SJCRH30 (cell line): ENCODE measurements around the gene HCFC1. TPM values are rescaled to one million over a fixed set of nuclear protein-coding genes. Genes with fewer than 3 reads are reported as not detected.
"Not testable (repeated sequence)": the region's sequence is repeated elsewhere in the genome, so short reads cannot be mapped to it uniquely, and the experiment has no call there.

Source experiments
- DNase-seq, 2 experiments: peaks; one replicate each; pipeline ENCODE4 v3.0.0-alpha.2; 2015 to 2020
- H3K27ac ChIP-seq: fragments of 250-450 bp; sonication (Bioruptor Pico); 2 replicates; pipeline ENCODE4 v1.5.1; 2020; ENCODE audit warnings: mild to moderate bottlenecking, moderate library complexity
- H3K27me3 ChIP-seq: fragments of 250-450 bp; sonication (Bioruptor Pico); 2 replicates; pipeline ENCODE4 v1.5.1; 2020; ENCODE audit warnings: mild to moderate bottlenecking, moderate library complexity
- H3K36me3 ChIP-seq: fragments of 250-450 bp; sonication (Bioruptor Pico); 2 replicates; pipeline ENCODE4 v1.5.1; 2020; ENCODE audit warnings: mild to moderate bottlenecking, moderate library complexity
- H3K4me1 ChIP-seq: fragments of 250-450 bp; sonication (Bioruptor Pico); 2 replicates; pipeline ENCODE4 v1.5.1; 2020; ENCODE audit warnings: mild to moderate bottlenecking, moderate library complexity
- H3K4me3 ChIP-seq: fragments of 250-450 bp; sonication (Bioruptor Pico); 2 replicates; pipeline ENCODE4 v1.5.1; 2020; ENCODE audit warnings: mild to moderate bottlenecking, moderate library complexity
- H3K9me3 ChIP-seq: fragments of 250-450 bp; sonication (Bioruptor Pico); replicated peaks from 2 replicates; pipeline ENCODE4 v1.5.1; 2020; ENCODE audit warnings: mild to moderate bottlenecking, moderate library complexity
- total RNA-seq: library from RNA; depleted of rRNA; stranded (reverse); fragments of >200 nt; shearing (Covaris generic); gene quantifications from 2 replicates; pipeline ENCODE4 v1.2.3, GENCODE V29; 2014

Gene HCFC1
- total RNA-seq, 1 experiment from 2014 or later = 55.6 TPM

DNA sequence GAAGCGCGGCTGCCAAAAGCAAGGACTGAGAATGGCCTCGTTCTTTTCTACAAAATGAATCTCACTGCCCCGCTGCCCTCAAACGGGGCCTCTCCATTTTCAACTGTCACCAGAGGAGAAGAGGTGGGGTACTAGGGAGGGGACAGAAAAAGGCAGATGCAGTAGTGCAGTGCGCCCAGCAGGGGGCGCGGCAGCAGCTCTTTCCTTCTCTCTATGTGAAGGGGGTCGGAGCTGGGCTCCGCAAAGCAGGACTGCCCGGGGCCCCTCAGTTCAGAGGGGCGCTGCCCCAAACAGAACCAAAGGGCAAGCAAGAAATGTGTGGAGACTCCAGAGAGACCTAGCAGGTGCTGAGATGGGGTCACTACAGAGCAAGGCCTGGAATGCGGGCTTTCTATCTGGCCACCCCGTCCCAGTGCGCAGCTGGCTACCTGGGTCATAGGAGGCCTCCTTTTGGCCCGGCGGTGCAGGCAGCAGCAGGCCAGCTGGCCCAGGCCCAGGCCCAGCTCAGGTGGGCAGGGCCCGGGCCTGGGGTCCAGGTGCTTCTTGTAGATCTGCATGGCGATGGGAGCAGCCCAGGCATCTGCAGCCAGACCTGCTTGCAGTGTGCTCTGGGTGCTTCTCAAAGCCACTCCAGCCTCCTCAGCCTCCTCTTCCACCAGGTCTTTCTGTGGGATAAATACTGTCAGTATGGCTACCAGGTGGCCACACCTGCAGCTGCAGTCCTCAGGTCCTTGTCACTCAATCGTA, 42.2 kb upstream of the HCFC1 start:
- Histone ChIP-seq H3K27me3 (no peaks in the 10 kb centered on the region), H3K27ac (no peak overlapping the region), H3K36me3 (no peaks in the 10 kb centered on the region), H3K4me3 (no peak overlapping the region), H3K9me3 (no peaks in the 10 kb centered on the region), H3K4me1 (no peaks in the 10 kb centered on the region)
- DNase-seq = peak; percentile 28 to 56

DNA sequence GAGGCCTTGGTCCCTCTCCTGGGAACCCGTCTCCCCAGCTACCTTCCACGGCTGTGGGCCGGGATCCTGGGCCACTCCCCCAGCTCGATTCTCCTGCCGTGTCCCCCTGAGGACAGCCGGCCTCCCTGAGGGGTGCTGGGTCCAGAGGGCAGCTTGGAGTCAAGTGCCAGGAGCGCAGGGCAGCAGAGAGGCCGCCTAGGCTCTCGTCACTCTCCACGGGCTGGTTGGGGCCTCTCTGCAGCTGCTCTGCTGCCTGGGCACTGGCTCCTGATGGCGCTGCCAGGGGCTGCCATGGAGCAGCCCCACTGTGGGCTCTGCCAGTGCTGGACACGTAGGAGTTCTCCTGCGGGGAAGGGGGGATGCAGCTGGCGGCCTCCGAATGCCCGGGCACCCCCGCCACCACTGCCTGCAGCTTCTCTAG, 41.4 kb upstream of the HCFC1 start:
- Histone ChIP-seq H3K27me3 (no peaks in the 10 kb centered on the region), H3K9me3 (no peaks in the 10 kb centered on the region), H3K4me3 (no peak overlapping the region), H3K27ac (no peak overlapping the region), H3K36me3 (no peaks in the 10 kb centered on the region), H3K4me1 (no peaks in the 10 kb centered on the region)
- no peak for DNase-seq

DNA sequence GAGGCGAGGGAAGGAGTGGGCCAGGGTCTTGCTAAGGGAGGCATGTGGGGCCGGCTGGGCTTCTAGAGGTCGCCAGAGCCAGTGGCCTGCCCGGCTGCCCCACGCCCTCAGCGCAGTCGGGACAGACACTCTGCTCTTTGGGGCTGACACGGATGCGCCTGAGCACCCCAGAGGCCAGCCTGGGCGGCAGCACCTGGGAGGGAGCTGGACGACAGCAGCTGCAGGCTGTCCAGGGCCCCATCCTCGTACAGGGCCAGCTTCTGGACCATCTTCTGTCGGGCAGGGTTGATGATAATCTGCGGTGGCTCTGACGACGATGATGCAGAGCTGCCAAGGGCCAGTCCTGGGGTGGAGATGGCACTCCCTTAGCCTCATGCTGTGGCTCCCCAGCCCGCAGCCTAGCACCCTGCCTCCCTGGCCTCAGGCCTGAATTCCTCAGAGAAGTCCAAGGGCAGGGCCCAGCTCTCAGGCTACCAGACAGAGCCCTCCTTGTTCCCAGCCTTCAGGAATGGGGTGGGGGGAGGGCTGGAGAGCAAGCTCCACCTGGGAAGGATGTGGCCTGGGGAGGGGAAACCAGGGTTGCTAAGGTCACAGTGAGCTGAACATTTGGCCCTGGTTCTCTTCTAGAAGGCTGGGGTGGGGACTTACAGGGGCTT, 40.8 kb upstream of the HCFC1 start:
- Histone ChIP-seq H3K4me3 (no peak overlapping the region), H3K4me1 (no peaks in the 10 kb centered on the region), H3K36me3 (no peaks in the 10 kb centered on the region), H3K27me3 (no peaks in the 10 kb centered on the region), H3K27ac (no peak overlapping the region), H3K9me3 (no peaks in the 10 kb centered on the region)
- no peak for DNase-seq

DNA sequence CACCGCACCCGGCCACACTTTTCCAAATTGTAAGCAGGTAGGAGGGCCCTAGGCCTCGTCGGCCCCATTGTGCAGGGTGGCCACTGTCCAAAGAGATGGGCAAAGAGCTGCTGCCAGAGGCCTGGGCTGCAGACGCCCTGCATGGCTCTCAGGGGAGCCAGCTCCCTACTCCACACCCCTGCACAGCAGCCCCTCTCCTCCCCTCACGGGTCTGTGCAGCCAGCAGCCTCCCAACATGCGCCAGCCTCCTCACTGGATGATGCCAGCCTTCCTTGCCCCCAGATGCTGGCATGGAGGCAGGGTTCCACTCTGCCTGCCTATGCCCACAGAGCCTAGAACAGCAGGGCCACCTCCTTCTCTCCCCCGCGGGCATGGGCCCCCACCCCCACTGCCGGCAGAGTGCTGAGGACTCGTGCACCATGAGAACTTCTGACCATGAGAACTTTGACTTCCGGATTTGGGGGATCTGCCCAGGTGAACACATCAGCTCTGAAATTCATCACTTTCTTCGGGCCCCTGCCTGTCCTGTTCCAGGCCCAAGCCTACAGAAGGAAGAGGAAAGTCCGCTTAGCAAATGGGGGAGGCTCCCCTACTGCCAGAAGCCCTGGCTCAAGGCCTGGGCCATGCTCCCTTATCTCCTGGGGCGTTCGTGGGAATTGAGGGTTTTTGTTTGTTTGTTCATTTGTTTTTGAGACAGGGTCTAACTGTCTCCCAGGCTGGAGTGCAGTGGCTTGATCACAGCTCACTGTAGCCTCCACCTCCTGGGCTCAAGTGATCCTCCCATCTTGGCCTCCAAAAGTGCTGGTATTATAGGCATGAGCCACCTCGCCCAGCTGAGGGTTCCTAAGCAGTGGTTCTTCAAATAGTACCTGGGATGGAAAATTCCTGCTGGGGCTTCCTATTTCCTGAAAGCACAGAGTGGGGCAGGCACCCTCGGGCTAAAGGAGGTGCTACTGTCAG, 40.0 kb upstream of the HCFC1 start:
- no peaks in the 10 kb centered on the region for H3K4me1 ChIP-seq
- no peak for DNase-seq
- no peak overlapping the region for H3K4me3 ChIP-seq
- no peak overlapping the region for H3K27ac ChIP-seq
- no peaks in the 10 kb centered on the region for H3K9me3 ChIP-seq
- no peaks in the 10 kb centered on the region for H3K27me3 ChIP-seq
- H3K36me3 ChIP-seq = no peaks in the 10 kb centered on the region

DNA sequence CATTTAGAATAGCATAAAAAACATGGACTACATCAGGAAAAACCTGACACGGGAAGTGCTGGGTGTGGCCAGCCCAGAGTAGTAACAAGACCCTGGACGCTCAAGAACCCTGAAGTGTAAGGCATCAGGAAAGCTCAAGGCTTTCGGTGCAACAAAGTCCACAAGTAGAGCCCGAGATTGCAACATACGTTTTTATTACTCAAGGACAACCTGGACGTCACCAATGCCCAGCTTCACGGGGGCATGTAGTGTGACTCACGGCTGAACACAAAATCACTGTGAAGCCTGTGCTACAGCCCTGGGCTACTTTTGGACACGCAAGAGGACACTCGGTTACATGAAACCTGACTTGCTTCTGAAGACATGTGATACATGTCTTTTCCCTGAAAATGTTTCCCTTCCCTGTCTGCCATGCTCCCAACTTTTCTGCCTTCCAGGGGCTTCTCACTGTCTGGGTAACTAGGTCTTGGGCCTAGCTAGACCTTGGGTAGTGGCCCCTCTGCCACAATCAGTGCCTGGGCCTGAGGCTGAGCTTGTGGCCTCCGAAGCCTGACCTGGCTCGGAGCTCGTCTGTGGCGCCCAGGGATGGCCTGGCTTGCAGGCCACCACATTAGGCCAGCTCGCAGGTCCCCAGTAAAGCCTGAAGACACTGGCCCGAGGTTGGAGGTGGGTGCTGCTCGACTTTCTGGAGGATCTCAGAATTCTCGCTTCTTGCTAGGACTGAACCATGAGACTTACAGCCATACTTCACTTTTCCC, 38.9 kb upstream of the HCFC1 start:
- Histone ChIP-seq H3K4me1 (no peaks in the 10 kb centered on the region), H3K27ac (no peak overlapping the region), H3K4me3 (no peak overlapping the region), H3K9me3 (no peaks in the 10 kb centered on the region), H3K36me3 (no peaks in the 10 kb centered on the region), H3K27me3 (no peaks in the 10 kb centered on the region)
- no peak for DNase-seq

DNA sequence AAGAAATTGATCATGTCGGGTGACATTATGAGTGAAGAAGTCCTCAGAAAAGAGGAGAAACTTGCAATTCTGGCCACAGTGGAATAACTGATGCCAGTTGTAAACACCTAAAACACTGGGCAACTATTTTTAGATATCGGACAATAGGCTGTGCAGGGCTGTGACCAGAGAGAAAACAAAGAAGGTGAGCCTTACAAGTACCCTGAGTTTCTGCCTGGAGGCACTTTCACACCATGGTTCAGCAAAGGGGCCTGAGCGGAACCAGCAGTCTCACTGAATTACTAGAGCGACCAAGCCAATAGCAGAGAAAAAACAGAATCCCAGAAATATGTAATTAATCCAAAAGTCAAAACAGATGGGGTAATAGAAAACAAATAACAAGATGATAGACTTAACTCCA, 36.9 kb upstream of the HCFC1 start:
- no peak for DNase-seq
- H3K36me3 ChIP-seq = no peaks in the 10 kb centered on the region
- H3K4me3 ChIP-seq = no peak overlapping the region
- no peaks in the 10 kb centered on the region for H3K27me3 ChIP-seq
- H3K27ac ChIP-seq = no peak overlapping the region
- H3K4me1 ChIP-seq = no peaks in the 10 kb centered on the region
- H3K9me3 ChIP-seq = no peaks in the 10 kb centered on the region

DNA sequence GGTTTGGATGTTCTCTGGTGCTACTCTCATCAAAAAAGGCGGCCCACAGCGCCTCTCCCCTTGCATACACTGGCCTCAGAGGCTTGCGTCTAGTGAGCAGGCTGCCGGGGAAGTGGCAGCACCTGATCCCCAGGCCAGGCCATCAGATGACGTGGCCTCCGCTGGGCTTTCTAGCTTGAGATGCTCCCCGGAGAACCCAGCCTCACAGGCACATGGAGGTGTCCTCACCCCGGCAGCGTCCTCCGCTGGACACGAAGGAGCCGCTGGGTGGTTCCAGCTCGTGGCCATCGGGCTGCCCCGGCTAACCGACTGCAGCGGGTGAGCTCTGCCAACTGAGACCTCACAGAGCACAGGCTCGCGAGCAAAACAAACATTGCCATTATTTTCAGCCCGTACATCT, 35.3 kb upstream of the HCFC1 start:
- Histone ChIP-seq H3K4me3 (no peak overlapping the region), H3K9me3 (no peaks in the 10 kb centered on the region), H3K27ac (no peak overlapping the region), H3K36me3 (no peaks in the 10 kb centered on the region), H3K4me1 (no peaks in the 10 kb centered on the region; the same call in 1 of the 2 replicates), H3K27me3 (no peaks in the 10 kb centered on the region)
- DNase-seq = no peak

DNA sequence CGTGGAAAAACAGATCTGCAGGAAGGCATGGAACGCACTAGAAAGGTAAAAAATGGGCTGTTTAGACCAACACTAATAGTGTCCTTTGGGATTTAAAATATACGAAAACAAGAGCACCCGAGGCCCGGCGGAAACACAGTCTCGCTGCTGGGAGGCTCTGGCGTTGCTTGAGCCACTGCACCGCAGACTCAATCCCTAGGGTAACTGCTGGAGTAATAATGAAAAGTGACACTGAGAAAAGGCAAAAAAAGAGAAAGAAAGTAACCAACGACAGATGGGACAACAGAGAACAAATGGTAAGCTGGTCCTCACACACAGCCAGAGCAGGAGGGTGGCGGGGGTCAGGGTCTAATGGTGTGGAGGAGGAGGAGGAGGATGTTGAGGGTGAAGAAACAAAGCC, 32.7 kb upstream of the HCFC1 start:
- no peak for DNase-seq
- H3K4me3 ChIP-seq = no peak overlapping the region
- no peaks in the 10 kb centered on the region for H3K9me3 ChIP-seq
- H3K36me3 ChIP-seq = no peaks in the 10 kb centered on the region
- no peaks in the 10 kb centered on the region for H3K27me3 ChIP-seq
- no peaks in the 10 kb centered on the region; the same call in 1 of the 2 replicates for H3K4me1 ChIP-seq
- no peak overlapping the region for H3K27ac ChIP-seq

DNA sequence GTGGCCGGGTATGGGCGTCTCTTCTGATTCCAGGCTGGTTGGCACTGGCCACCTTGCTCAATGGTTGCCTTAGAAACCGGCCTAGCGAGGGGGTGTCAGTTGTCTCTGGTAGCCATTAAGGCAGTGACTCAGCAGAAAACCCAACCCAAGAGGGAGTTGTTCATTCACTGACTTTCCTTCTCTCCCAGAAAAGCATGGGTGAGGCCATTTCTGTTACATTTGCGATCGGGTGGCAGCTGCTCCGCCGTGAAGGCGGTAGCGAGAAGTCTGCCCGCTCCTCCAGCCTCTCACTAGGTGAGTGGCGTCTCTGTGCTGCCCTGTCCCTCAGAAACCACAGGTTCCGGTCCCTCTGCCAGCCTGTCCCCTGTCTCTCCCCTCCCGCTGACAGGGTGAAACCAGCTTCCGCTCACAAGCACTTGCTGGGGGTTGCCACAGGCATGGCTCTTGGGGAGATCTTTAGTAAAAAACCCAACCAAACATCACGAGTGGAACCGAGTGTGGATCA, 30.6 kb upstream of the HCFC1 start:
- H3K27me3 ChIP-seq = no peaks in the 10 kb centered on the region
- no peaks in the 10 kb centered on the region for H3K36me3 ChIP-seq
- H3K9me3 ChIP-seq = no peaks in the 10 kb centered on the region
- peak; percentile 12 to 15 for DNase-seq
- H3K4me3 ChIP-seq = no peak overlapping the region
- no peak overlapping the region for H3K27ac ChIP-seq
- H3K4me1 ChIP-seq = no peaks in the 10 kb centered on the region; the same call in 1 of the 2 replicates

DNA sequence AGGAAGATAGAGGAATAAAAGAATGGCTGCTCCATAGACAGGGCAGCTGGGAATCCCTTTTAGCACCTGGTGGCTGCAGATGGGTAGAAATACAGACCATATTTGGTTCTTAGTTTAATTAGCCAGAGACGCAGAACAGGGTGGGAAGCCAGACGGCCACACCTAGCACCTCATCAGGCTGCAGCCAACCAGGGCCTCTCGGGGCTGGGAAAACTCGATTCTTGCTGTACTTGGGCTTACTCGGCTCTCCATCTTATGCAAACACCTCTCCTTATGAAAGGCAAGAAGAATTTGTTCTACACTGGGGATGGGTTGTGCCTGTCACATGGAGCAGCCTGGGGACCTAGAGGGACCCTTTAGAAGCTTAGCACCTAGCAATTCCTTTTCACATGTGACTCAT, 28.4 kb upstream of the HCFC1 start:
- H3K36me3 ChIP-seq = no peaks in the 10 kb centered on the region
- no peaks in the 10 kb centered on the region; the same call in 1 of the 2 replicates for H3K4me1 ChIP-seq
- H3K4me3 ChIP-seq = no peak overlapping the region
- no peak overlapping the region for H3K27ac ChIP-seq
- H3K27me3 ChIP-seq = no peaks in the 10 kb centered on the region
- H3K9me3 ChIP-seq = no peaks in the 10 kb centered on the region
- no peak for DNase-seq

DNA sequence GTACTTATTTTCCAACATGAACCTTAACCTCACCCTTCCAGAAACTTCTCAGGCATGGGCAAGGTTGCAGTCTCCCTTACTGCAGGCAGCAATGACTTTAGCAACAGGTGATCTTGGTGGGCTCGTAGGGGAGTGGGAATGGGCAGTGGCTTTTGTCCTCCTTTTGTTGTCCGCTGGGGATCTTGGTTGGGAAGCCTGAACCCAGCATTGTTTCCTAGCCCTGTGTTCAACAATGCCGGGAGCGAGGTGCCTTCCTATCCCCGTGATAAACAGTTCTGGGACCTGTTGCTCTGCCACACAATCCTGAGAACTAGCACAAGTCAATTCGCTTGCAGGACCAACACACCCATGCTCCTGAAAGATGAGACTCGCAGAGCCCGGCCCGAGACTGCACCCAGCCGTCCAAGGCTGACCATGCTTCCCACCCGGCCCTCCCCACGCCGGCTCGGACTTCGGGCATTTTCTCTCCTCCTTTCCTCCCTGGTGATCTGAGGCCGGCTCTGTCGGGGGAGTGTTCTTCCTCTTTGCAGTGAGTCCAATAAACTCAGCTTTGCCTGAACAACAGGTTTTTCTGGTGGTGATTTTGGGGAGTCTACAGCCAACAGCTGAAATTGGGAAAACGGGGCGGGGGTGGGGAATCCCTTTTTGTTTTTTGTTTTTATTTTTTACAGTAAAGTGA, 27.9 kb upstream of the HCFC1 start:
- no peak overlapping the region for H3K27ac ChIP-seq
- H3K27me3 ChIP-seq = no peaks in the 10 kb centered on the region
- no peak overlapping the region for H3K4me3 ChIP-seq
- H3K4me1 ChIP-seq = no peaks in the 10 kb centered on the region; the same call in 1 of the 2 replicates
- DNase-seq = no peak
- no peaks in the 10 kb centered on the region for H3K9me3 ChIP-seq
- no peaks in the 10 kb centered on the region for H3K36me3 ChIP-seq

DNA sequence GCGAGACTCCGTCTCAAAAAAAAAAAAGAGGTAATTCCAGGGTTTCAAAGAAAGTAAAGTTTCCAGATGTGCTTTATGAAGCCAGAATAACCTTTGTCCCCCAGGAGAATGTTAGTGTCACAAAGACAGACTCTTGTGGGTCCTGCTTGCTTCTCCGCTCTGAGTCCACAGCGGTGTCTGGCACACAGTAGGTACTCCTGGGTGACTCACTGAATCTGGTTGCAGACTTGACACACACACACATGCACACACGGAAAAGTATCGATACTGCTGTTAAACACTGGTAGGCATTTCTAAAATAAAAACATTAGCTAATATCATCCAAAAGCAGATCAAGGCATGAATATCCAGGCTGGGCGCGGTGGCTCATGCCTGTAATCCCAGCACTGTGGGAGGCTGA, 23.9 kb upstream of the HCFC1 start:
- Histone ChIP-seq H3K9me3 (no peaks in the 10 kb centered on the region), H3K27me3 (no peaks in the 10 kb centered on the region), H3K27ac (no peak overlapping the region), H3K36me3 (no peaks in the 10 kb centered on the region), H3K4me3 (no peak overlapping the region), H3K4me1 (no peaks in the 10 kb centered on the region)
- no peak for DNase-seq

DNA sequence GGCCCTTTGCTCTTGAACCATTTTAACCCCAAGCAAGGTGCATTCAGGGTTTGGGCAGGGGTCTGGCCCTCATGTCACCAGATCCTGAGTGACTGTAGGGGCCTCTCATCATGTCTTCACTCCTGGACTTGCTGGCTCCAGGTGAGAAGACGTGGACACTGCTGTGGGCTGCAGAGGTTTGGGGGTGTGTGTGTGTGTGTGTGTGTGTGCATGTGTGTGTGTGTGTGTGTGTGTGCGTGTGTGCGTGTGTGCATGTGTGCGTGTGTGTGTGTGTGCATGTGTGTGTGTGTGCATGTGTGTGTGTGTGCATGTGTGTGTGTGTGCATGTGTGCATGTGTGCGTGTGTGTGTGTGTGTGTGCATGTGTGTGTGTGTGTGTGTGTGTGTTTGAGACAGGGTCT, 22.8 kb upstream of the HCFC1 start:
- not testable (repeated sequence) for H3K27me3 ChIP-seq, H3K4me1 ChIP-seq, H3K36me3 ChIP-seq, H3K27ac ChIP-seq, DNase-seq, H3K4me3 ChIP-seq, H3K9me3 ChIP-seq

DNA sequence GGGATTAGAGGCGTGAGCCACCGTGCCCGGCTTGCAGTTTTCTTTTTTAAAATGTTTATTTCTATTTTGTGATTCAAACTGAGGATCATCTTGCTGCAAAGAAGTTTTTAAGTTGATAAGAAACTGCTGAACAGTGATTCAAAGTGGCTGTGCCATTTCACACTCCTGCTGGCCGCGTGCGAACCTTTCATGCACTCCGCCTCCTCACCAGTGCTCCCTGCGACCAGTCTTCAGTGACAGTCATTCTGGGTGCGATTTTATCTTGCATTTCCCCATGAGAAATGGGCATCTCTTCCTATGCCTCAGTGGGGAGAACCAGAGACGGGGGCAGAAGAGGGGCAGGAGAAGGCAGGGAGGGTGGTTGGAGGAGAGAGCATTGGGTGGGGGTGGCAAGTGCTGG, 22.4 kb upstream of the HCFC1 start:
- H3K27me3 ChIP-seq = no peaks in the 10 kb centered on the region
- H3K27ac ChIP-seq = no peak overlapping the region
- no peaks in the 10 kb centered on the region for H3K4me1 ChIP-seq
- H3K4me3 ChIP-seq = no peak overlapping the region
- no peaks in the 10 kb centered on the region for H3K9me3 ChIP-seq
- H3K36me3 ChIP-seq = no peaks in the 10 kb centered on the region
- DNase-seq = no peak
